Germinal center (tissue), 1 donor: ENCODE results near the gene CPZ.
"Not testable (repeated sequence)": the region's sequence is repeated elsewhere in the genome, so short reads cannot be mapped to it uniquely, and the experiment has no call there.

Source experiments
- DNase-seq: peaks from one replicate; pipeline ENCODE4 v3.0.0; 2012; ENCODE audit warnings: mixed read lengths, low spot score

Gene CPZ

DNA sequence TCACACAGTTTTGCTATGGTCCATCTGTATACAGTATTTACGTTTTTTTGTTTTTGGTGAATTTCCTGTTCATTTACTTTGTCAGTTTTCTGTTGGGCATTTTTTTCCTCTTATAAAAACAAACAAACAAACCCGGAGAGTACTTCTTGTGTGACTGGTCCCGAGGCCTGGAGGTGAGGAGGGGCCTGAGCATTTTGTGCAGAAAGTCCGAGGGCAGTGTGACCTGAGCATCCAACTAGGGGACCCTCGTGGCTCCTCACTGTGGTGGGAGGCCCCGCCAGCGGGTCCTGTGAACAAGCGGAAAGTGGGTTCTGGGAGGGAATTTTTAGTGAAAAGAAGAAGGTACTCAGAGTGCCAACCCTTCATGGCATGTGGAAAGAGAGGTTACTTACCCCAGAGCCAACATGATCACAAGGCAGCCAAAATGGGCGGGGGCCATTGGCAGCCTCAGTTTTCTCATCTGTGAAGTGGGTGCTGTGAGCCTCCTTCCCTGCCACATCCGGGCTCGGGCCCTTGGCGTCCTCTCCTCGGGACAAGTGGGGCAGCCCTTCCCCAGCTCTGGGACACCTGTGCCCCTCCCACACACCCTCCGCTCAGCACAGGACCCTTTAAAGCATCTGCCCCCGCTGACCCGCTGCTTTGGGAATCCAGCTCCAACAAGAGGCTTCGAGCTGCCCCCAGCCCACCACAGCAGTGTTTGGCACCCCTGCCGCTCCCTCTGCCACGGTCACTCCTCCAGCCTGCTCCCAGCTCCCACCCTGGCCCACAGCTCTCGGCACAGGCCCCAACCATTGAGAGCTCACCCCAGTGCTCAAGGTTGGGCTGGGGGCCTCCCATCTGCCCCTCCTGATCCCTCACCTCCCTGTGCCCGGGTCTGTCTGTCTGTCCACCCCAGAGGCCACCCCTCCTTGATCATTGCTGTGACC, 35.2 kb upstream of the CPZ start:
- no peak for DNase-seq

- DNase-seq: no peak
These were observed 34.2 kb upstream of the CPZ start for GRCh38 chr4:8558080-8558960.

GRCh38 chr4:8559011-8559410, 33.6 kb upstream of the CPZ start:
- no peak for DNase-seq

GRCh38 chr4:8559524-8560264, 32.9 kb upstream of the CPZ start:
- DNase-seq: no peak

GRCh38 chr4:8560265-8561047, 32.1 kb upstream of the CPZ start:
- no peak for DNase-seq

GRCh38 chr4:8564595-8564994, 28.0 kb upstream of the CPZ start:
- no peak for DNase-seq

DNA sequence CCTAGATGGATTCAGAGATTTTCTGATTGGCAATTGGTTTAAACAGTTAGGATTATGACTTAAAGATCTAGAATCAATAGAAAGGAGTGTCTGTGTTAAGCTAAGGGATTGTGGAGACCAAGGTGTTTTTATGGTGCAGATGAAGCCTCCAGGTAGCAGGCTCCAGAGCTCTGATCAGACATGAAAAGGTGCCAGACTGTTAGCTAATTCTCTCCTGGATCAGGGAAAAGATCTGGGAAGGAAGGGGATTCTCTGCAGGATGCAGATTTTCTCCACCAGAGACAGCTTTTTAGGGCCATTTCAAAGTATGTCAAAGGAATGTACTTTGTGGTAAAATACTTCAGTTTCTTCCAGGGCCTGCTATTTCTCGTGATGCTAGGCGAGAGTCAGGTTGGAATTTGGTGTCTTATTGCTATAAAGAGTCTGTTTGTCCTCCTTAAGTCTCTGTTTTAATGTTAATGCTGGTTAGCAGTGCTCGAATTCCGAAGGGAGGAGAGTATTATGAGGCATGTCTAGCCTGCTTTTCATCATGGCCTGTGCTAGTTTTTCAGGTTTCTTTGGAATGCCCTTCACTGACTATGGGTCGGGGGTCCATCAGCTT, 24.4 kb upstream of the CPZ start:
- no peak for DNase-seq

GRCh38 chr4:8570201-8570600, 22.4 kb upstream of the CPZ start:
- no peak for DNase-seq

GRCh38 chr4:8571702-8572685, 20.6 kb upstream of the CPZ start:
- DNase-seq: no peak

- DNase-seq: no peak
These were observed 19.3 kb upstream of the CPZ start for GRCh38 chr4:8573266-8573665.

DNA sequence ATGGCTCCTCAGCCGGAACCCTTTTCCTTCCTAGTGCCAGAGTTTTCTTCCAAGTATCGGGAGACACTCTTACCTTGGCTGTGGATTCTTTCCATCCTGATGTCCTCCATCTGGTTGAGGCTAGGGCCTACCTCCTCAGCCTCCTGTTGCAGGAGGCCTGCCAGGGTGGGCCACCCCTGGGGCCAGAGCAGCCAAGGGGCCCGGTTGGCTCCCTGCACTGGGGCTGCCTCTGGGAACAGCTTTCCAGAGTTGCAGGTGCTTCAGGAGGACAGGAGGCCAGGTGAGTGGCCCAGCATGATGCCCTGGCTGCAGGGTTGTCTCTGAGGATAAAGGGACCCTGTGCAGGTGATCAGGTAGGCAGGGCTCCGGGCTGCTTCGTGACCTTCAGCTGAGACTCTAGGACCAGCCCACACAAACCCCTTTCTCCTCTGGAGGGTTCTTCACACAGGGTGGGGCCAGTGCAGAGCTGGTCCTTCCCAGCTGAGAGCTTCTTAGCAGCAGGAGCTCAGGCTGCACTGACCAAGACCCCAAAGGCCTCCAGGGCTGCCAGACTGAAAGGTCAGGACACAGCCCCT, 17.7 kb upstream of the CPZ start:
- no peak for DNase-seq

DNA sequence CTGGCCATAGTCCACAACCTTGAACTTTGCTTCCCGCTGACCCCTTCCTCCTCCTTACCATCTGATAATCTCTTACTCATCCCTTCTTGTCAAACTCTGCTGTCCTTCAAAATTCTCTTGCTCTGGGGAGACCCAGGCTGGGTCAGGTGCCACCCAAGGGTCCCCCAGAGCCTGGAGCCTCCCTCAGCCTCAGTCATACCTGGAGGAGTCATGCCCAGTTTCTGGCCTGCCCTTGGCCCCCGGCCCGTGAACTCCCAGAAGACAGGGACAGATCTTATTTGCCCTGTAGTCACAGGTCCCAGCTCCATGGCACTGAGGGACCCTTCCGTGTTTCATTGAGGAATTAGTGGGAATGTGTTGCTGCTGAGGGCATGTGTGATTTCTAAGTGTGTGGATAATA, 17.1 kb upstream of the CPZ start:
- DNase-seq: no peak

GRCh38 chr4:8576591-8576990, 16.0 kb upstream of the CPZ start:
- DNase-seq: not testable (repeated sequence)

DNA sequence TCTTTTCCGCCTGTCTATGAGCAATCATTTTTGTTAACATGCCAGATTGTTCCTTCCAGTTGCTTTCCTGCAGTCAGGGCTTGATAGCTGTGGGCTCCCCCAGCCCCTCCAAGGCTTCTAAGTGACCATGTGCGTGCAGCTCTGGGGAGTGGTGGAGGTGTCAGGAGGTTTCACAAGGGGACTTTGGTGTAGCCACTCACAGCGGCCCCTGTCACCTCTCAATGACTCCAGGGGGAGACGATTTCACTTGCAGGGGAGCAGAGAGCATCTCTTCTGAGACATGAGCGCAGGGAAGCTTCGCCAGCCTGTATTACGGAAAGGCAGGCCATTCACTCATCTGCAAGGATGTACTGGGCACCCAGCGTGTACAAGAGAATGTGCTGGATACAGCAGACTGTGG, 15.5 kb upstream of the CPZ start:
- DNase-seq: no peak

GRCh38 chr4:8577972-8578371, 14.6 kb upstream of the CPZ start:
- DNase-seq: no peak

DNA sequence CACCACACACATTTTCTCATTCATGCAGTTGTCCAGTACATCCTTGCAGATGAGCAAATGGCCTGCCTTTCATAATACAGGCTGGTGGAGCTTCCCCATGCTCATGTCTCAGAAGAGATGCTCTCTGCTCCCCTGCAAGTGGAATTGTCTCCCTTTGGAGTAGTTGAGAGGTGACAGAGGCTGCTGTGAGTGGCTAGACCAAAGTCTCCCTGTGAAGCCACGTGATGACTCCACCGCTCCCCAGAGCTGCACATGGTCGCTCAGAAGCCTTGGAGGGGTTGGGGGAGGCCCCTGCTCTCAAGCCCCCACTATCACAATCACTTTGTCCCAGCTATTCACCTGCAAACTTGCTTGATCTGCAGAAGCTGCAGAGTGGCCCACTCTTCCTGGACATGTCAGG, 13.8 kb upstream of the CPZ start:
- DNase-seq: no peak

DNA sequence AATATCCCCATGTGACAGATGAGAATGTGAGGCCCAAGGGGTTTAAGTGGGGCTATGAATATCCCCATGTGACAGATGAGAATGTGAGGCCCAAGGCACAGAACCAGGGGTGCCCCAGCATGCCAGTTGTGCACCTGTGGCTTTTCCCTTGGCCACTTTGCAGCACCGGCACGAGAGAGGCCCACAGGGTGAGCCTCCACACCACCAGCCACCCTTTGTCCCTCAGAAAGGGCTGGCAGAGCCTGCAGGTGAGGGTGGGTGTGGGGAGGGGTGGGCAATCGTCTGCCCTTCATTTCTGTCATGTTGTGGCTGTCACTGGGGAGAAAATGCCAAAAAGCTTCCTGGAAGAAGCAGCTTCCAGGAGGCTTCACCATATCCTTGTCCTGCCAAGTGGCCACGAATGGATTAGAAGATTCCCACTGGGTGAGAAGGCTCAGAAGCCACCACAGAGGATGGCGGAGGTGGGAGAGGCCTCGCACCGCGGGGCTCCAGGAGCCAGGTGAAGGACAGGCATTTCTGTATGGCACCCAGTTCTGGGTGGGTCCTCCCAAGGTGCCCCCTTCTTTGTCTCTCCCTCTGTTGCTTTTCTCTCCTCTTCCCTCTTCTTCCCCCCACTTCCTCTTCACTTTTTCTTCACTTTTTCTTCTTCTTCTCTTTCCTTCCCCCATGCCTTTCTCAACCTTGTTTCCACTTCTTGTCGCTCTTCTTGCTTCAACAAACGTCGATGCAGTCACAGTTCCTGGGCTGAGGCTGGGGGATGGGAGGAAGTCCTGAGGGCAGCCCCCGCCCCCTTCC, 12.8 kb upstream of the CPZ start:
- no peak for DNase-seq

- DNase-seq: peak; percentile 31
These were observed 12.1 kb upstream of the CPZ start, which contains the start of gene GPR78 for GRCh38 chr4:8580321-8581093. Gene GPR78, plus strand, starts transcription at chr4:8580392. Its CDS starts 591 bp downstream, at chr4:8580983.
